Measurements from ENCODE around the gene EEIG1. TPM values are rescaled to one million over a fixed set of nuclear protein-coding genes. Genes with fewer than 3 reads are reported as not detected.

The EEIG1 gene
- total RNA-seq, 4 donors from 2014 or later: 33.9 to 53.8 (median 50.2) TPM

DNA sequence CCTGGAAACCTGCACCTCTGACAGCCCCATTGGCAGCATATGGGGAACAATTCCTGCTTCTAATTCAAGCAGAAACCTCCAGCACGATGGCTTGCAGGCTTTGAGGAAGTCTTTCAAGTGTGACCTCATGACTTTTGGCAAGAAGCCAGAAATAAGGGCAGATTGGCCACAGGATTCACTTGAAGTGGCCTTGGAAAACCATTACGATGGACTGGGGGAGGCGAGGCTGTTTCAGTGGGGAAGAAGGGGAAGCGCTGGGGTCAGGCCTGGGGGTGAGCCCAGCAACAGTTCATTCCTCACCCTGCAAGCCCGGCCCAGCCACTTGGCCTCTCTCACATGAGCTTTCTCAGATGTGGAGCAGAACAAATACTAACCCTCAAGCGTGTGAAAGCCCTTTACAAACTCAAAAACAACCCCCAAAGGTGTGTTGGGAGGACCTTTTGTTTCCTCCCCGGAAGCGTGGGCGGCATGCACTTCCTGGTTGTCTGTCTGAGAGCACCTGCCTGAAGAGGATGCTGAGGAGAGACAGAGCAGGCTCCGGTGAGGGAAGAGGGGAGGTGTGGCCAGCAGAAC is 26.9 kb upstream of the EEIG1 start:
- H3K36me3 ChIP-seq: no peaks in the 10 kb centered on the region
- no peaks in the 10 kb centered on the region for H3K27me3 ChIP-seq
- H3K4me3 ChIP-seq: no peak overlapping the region
- H3K9me3 ChIP-seq: peaks cover 0 to 4% (median 0%) of the 10 kb centered on the region in 4 donors
- WGBS, 2 donors: 41 to 48% methylated on average over 10 of the region's 10 CpGs
- TF ChIP-seq EP300 (IDR thresholded peaks at IDR 0.05) (peak in 1 of 2 donors; percentile 36), POLR2A (IDR thresholded peaks at IDR 0.05) (no peak)
- TF ChIP-seq, protein P1, sequence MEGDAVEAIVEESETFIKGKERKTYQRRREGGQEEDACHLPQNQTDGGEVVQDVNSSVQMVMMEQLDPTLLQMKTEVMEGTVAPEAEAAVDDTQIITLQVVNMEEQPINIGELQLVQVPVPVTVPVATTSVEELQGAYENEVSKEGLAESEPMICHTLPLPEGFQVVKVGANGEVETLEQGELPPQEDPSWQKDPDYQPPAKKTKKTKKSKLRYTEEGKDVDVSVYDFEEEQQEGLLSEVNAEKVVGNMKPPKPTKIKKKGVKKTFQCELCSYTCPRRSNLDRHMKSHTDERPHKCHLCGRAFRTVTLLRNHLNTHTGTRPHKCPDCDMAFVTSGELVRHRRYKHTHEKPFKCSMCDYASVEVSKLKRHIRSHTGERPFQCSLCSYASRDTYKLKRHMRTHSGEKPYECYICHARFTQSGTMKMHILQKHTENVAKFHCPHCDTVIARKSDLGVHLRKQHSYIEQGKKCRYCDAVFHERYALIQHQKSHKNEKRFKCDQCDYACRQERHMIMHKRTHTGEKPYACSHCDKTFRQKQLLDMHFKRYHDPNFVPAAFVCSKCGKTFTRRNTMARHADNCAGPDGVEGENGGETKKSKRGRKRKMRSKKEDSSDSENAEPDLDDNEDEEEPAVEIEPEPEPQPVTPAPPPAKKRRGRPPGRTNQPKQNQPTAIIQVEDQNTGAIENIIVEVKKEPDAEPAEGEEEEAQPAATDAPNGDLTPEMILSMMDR (IDR thresholded peaks at IDR 0.05): no peak
- H3K27ac ChIP-seq: peak overlapping the region in 1 of 4 donors; percentile 50
- peaks cover 0 to 26% (median 13%) of the 10 kb centered on the region in 4 donors for H3K4me1 ChIP-seq
- peak in 1 of 2 donors; percentile 50 for DNase-seq (ENCODE audit: low spot score in 2 of 2)

DNA sequence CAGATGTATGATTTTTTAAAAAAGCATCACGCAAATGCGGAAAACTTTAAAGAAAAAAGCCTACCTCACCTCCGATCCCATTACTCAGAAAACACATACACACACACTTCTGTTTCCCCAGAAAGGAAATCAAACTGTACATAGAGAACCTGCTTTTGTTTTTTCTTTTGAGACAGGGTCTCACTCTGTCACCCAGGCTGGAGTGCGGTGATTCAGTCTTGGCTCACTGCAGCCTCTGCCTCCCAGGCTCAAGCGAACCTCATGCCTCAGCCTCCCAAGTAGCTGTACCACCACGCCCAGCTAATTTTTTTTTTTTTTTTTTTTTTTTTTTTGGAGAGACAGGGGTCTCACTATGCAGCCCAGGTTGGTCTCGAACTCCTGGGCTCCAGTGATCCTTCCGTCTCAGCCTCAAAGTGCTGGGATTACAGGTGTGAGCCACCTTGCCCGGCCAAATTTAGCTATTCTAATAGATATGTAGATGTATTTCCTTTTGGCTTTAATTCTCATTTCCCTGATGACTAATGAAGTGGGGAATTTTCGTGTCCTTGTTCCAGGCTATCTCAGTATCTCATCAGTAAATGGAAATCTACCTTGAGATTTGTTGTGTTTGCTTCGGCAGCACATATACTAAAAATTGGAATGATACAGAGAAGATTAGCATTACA is 25.7 kb upstream of the EEIG1 start:
- no peak for DNase-seq (ENCODE audit: low spot score in 2 of 2)

DNA sequence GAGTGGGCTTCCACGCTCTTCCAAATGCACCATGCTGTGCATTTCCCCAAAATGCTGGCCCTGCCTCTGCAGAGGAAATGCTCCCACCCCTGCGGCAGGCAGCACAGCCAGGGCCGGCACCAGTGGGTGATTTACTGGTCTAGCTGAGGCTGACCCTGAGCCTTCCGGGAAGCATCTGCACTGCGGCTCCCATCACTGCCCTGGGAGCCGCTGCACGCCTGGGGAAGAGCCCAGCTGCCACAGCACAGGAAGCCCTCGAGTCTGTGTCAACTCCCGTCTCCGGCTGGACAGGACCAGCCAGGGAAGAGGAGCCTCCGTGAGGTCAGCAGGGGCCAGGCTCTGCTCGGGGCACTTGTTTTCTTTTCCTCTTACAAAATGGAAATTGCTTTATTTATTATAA is 25.1 kb upstream of the EEIG1 start:
- WGBS, 2 donors: 36 to 47% methylated on average over 12 of the region's 12 CpGs
- TF ChIP-seq, protein P1 (IDR thresholded peaks at IDR 0.05): no peak
- peak in 1 of 2 donors; percentile 15 for TF ChIP-seq EP300 (IDR thresholded peaks at IDR 0.05)
- peaks cover 0 to 25% (median 8%) of the 10 kb centered on the region in 4 donors for H3K4me1 ChIP-seq
- H3K4me3 ChIP-seq: no peak overlapping the region
- no peak for DNase-seq (ENCODE audit: low spot score in 2 of 2)
- H3K27me3 ChIP-seq: no peaks in the 10 kb centered on the region
- H3K27ac ChIP-seq: no peak overlapping the region
- H3K36me3 ChIP-seq: no peaks in the 10 kb centered on the region
- peaks cover 0 to 4% (median 0%) of the 10 kb centered on the region in 4 donors for H3K9me3 ChIP-seq

More for the DNA sequence above, 25.7 kb upstream of the EEIG1 start:
- H3K4me1 ChIP-seq: peaks cover 0 to 30% (median 10%) of the 10 kb centered on the region in 4 donors
- H3K27me3 ChIP-seq: no peaks in the 10 kb centered on the region
- H3K4me3 ChIP-seq: no peak overlapping the region
- H3K36me3 ChIP-seq: no peaks in the 10 kb centered on the region
- TF ChIP-seq, protein P1 (IDR thresholded peaks at IDR 0.05): no peak
- TF ChIP-seq POLR2A (IDR thresholded peaks at IDR 0.05) (no peak), EP300 (IDR thresholded peaks at IDR 0.05) (no peak)
- H3K9me3 ChIP-seq: peaks cover 0 to 4% (median 0%) of the 10 kb centered on the region in 4 donors
- 87 to 90% methylated on average over 11 of the region's 11 CpGs for WGBS, 2 donors
- peak overlapping the region in 1 of 4 donors; percentile 62 for H3K27ac ChIP-seq

DNA sequence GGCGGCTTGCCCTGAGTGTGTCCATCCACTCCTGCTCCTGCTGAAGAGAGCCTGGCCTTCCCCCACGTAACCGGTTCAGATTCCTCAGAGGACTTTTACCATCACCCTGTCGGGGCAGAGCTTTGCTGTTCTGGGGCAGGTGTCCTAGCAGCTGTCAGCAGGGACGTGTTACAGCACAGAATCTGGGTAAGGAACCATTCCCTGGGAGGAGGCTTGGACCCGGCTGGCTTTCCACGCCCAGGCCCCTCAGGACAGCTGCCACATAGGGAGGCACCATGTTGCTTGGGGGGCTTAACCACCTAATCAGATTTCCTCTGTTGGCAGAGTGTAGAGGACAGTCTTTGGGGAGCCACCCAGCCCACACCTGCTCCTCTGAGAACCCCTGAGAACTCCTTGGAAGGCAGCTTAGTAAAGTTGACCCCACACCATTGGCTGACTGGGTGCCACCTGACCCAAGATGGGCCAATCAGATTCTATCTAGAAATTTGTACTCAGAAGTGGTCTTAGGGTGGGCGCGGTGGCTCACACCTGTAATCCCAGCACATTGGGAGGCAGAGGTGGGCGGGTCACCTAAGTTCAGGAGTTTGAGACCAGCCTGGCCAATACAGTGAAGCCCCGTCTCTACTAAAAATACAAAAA is 23.3 kb upstream of the EEIG1 start:
- Histone ChIP-seq H3K27me3 (no peaks in the 10 kb centered on the region), H3K4me3 (no peak overlapping the region), H3K4me1 (peaks cover 0 to 21% (median 8%) of the 10 kb centered on the region in 4 donors), H3K27ac (no peak overlapping the region), H3K9me3 (peaks cover 0 to 4% (median 0%) of the 10 kb centered on the region in 4 donors), H3K36me3 (no peaks in the 10 kb centered on the region)
- 84 to 91% methylated on average over 10 to 11 of the region's 11 CpGs for WGBS, 2 donors
- no peak for DNase-seq (ENCODE audit: low spot score in 2 of 2)
- TF ChIP-seq, protein P1 (IDR thresholded peaks at IDR 0.05): no peak
- TF ChIP-seq EP300 (IDR thresholded peaks at IDR 0.05): no peak
- TF ChIP-seq POLR2A (IDR thresholded peaks at IDR 0.05): no peak

DNA sequence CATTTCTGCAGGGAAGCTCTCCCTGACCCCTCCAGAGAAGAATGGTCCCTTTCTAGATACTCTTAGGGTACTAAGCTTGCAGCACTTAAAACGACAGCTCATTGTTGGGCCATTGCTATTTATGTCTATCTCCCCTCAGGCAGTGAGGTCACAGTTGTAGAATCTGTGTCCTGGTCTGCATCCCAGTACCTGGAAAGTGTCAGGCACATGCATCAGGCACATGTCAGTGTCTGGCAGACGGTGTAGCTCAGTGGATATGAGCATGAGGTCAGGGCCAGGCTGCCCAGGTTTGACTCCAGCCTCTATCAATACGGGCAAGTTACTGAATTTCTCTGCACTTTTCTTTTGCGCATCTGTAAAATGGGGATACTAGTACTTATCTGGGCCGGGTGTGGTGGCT is 22.2 kb upstream of the EEIG1 start:
- Histone ChIP-seq H3K27me3 (no peaks in the 10 kb centered on the region), H3K27ac (no peak overlapping the region), H3K4me1 (peaks cover 0 to 21% (median 8%) of the 10 kb centered on the region in 4 donors), H3K4me3 (no peak overlapping the region), H3K9me3 (peaks cover 0 to under 1% (median 0%) of the 10 kb centered on the region in 4 donors), H3K36me3 (no peaks in the 10 kb centered on the region)
- no peak for TF ChIP-seq EP300 (IDR thresholded peaks at IDR 0.05)
- TF ChIP-seq, protein P1 (IDR thresholded peaks at IDR 0.05): no peak
- no peak for TF ChIP-seq POLR2A (IDR thresholded peaks at IDR 0.05)
- DNase-seq (ENCODE audit: low spot score in 2 of 2): no peak
- 88 to 93% methylated on average over 5 of the region's 5 CpGs for WGBS, 2 donors

All from tibial nerve (tissue), 4 donors.